ENCODE results near the gene FNDC3B.

Gene FNDC3B

GRCh38 chr3:172159962-172160538, 120.7 kb downstream of the FNDC3B start:
- Histone ChIP-seq H3K4me1 (ENCODE audit: control insufficient read depth, insufficient read depth, low read length) (peaks cover 59% of the 10 kb centered on the region), H3K36me3 (ENCODE audit: control insufficient read depth, insufficient read depth, low read length, severe bottlenecking) (peaks cover 12% of the 10 kb centered on the region), H3K9me3 (ENCODE audit: control insufficient read depth, low read length) (no peaks in the 10 kb centered on the region), H3K9ac (ENCODE audit: low read length) (no peak overlapping the region), H3K27me3 (replicated peaks; ENCODE audit: control insufficient read depth, insufficient read depth, low read length) (no peaks in the 10 kb centered on the region), H3K4me3 (ENCODE audit: low read length) (no peak overlapping the region)
- peak; percentile 51 for DNase-seq (ENCODE audit: low read depth)

DNA sequence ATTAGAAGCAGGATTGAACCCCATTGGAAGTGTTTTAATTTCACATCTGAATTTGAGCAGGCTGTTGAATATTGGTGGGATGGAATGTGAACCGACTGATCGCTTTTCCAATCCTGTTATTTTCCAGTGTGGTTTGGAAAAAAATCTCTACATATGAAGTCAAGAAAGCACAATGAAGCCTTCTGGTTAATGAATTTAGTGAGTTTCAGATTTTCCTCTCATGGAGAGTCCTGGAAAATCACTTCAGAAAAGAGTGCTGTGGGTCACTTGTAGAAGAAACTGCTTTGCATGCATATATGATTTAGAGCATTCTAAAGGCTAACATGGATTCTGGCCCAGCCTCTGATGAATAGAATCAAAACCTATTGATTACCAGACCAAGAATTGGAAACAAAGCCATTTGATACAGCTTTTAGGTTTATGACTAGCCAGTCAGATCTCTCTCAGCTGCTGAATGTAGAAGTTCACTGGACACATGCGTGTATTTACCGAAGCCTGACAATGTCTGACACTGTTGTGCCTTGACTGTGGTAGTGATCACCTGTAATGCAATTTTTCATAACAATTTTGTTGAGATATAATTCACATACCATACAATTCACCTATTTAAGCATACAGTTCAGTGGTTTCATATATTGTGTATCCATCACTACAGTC, 121.9 kb downstream of the FNDC3B start:
- no peak overlapping the region for H3K9ac ChIP-seq (ENCODE audit: low read length)
- no peaks in the 10 kb centered on the region for H3K9me3 ChIP-seq (ENCODE audit: control insufficient read depth, low read length)
- no peak overlapping the region for H3K4me3 ChIP-seq (ENCODE audit: low read length)
- peaks cover 47% of the 10 kb centered on the region for H3K4me1 ChIP-seq (ENCODE audit: control insufficient read depth, insufficient read depth, low read length)
- peaks cover 11% of the 10 kb centered on the region for H3K36me3 ChIP-seq (ENCODE audit: control insufficient read depth, insufficient read depth, low read length, severe bottlenecking)
- H3K27me3 ChIP-seq (replicated peaks; ENCODE audit: control insufficient read depth, insufficient read depth, low read length): no peaks in the 10 kb centered on the region
- DNase-seq (ENCODE audit: low read depth): no peak

GRCh38 chr3:172161959-172162358, 122.6 kb downstream of the FNDC3B start:
- H3K27me3 ChIP-seq (replicated peaks; ENCODE audit: control insufficient read depth, insufficient read depth, low read length): no peaks in the 10 kb centered on the region
- H3K4me3 ChIP-seq (ENCODE audit: low read length): no peak overlapping the region
- H3K4me1 ChIP-seq (ENCODE audit: control insufficient read depth, insufficient read depth, low read length): peaks cover 40% of the 10 kb centered on the region
- no peak for DNase-seq (ENCODE audit: low read depth)
- no peaks in the 10 kb centered on the region for H3K9me3 ChIP-seq (ENCODE audit: control insufficient read depth, low read length)
- peaks cover 12% of the 10 kb centered on the region for H3K36me3 ChIP-seq (ENCODE audit: control insufficient read depth, insufficient read depth, low read length, severe bottlenecking)
- H3K9ac ChIP-seq (ENCODE audit: low read length): no peak overlapping the region

DNA sequence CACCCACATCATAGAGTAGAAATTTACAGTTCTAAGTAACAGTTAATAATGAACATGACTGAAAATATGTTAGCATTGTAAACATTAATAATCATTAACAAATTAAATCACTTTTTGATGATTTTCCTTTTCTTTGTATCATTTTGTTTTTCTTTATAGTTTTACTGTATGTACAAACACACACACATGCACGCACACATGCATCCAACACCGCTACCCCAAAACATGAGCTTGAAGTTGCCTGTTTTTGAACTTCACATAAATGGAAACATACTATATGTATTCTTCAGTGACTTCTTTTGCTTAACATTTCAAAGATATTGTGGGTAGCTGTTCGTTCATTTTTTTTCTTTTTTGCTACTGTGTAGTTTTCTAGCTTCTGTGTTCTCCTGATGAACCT, 123.9 kb downstream of the FNDC3B start:
- Histone ChIP-seq H3K9me3 (ENCODE audit: control insufficient read depth, low read length) (no peaks in the 10 kb centered on the region), H3K4me1 (ENCODE audit: control insufficient read depth, insufficient read depth, low read length) (peaks cover 37% of the 10 kb centered on the region), H3K9ac (ENCODE audit: low read length) (no peak overlapping the region), H3K36me3 (ENCODE audit: control insufficient read depth, insufficient read depth, low read length, severe bottlenecking) (peaks cover 12% of the 10 kb centered on the region), H3K4me3 (ENCODE audit: low read length) (no peak overlapping the region), H3K27me3 (replicated peaks; ENCODE audit: control insufficient read depth, insufficient read depth, low read length) (no peaks in the 10 kb centered on the region)
- no peak for DNase-seq (ENCODE audit: low read depth)

GRCh38 chr3:172164620-172165362, 125.4 kb downstream of the FNDC3B start:
- H3K9ac ChIP-seq (ENCODE audit: low read length): no peak overlapping the region
- H3K27me3 ChIP-seq (replicated peaks; ENCODE audit: control insufficient read depth, insufficient read depth, low read length): no peaks in the 10 kb centered on the region
- no peak overlapping the region for H3K4me3 ChIP-seq (ENCODE audit: low read length)
- no peaks in the 10 kb centered on the region for H3K9me3 ChIP-seq (ENCODE audit: control insufficient read depth, low read length)
- peaks cover 48% of the 10 kb centered on the region for H3K4me1 ChIP-seq (ENCODE audit: control insufficient read depth, insufficient read depth, low read length)
- DNase-seq (ENCODE audit: low read depth): no peak
- H3K36me3 ChIP-seq (ENCODE audit: control insufficient read depth, insufficient read depth, low read length, severe bottlenecking): peaks cover 12% of the 10 kb centered on the region

GRCh38 chr3:172166261-172166660, 126.9 kb downstream of the FNDC3B start:
- peaks cover 50% of the 10 kb centered on the region for H3K4me1 ChIP-seq (ENCODE audit: control insufficient read depth, insufficient read depth, low read length)
- H3K27me3 ChIP-seq (replicated peaks; ENCODE audit: control insufficient read depth, insufficient read depth, low read length): no peaks in the 10 kb centered on the region
- H3K36me3 ChIP-seq (ENCODE audit: control insufficient read depth, insufficient read depth, low read length, severe bottlenecking): peaks cover 18% of the 10 kb centered on the region
- DNase-seq (ENCODE audit: low read depth): no peak
- no peaks in the 10 kb centered on the region for H3K9me3 ChIP-seq (ENCODE audit: control insufficient read depth, low read length)
- no peak overlapping the region for H3K9ac ChIP-seq (ENCODE audit: low read length)
- no peak overlapping the region for H3K4me3 ChIP-seq (ENCODE audit: low read length)

DNA sequence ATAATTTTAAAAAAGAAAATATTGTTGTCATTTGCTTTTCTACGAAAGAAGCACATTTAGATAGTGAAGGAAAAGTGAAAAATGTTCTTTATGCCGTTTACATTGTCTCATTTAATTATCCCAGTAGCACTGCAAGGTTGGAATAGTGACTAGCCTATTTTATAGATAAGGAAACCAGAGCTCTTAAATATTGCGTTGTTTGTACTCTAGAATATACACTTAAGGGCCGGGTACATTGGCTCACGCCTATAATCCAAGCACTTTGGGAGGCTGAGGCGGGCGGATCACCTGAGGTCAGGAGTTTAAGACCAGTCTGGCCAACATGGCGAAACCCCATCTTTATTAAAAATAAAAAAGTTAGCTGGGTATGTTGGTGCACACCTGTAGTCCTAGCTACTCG, 127.5 kb downstream of the FNDC3B start:
- H3K36me3 ChIP-seq (ENCODE audit: control insufficient read depth, insufficient read depth, low read length, severe bottlenecking): peaks cover 14% of the 10 kb centered on the region
- no peaks in the 10 kb centered on the region for H3K27me3 ChIP-seq (replicated peaks; ENCODE audit: control insufficient read depth, insufficient read depth, low read length)
- H3K4me1 ChIP-seq (ENCODE audit: control insufficient read depth, insufficient read depth, low read length): peaks cover 53% of the 10 kb centered on the region
- H3K9me3 ChIP-seq (ENCODE audit: control insufficient read depth, low read length): no peaks in the 10 kb centered on the region
- DNase-seq (ENCODE audit: low read depth): no peak
- no peak overlapping the region for H3K9ac ChIP-seq (ENCODE audit: low read length)
- no peak overlapping the region for H3K4me3 ChIP-seq (ENCODE audit: low read length)

GRCh38 chr3:172167892-172168648, 128.7 kb downstream of the FNDC3B start:
- no peaks in the 10 kb centered on the region for H3K9me3 ChIP-seq (ENCODE audit: control insufficient read depth, low read length)
- H3K36me3 ChIP-seq (ENCODE audit: control insufficient read depth, insufficient read depth, low read length, severe bottlenecking): peaks cover 14% of the 10 kb centered on the region
- DNase-seq (ENCODE audit: low read depth): no peak
- no peaks in the 10 kb centered on the region for H3K27me3 ChIP-seq (replicated peaks; ENCODE audit: control insufficient read depth, insufficient read depth, low read length)
- H3K4me1 ChIP-seq (ENCODE audit: control insufficient read depth, insufficient read depth, low read length): peaks cover 60% of the 10 kb centered on the region
- no peak overlapping the region for H3K9ac ChIP-seq (ENCODE audit: low read length)
- H3K4me3 ChIP-seq (ENCODE audit: low read length): no peak overlapping the region

GRCh38 chr3:172170073-172170709, 130.8 kb downstream of the FNDC3B start:
- DNase-seq (ENCODE audit: low read depth): no peak
- Histone ChIP-seq H3K9ac (ENCODE audit: low read length) (no peak overlapping the region), H3K27me3 (replicated peaks; ENCODE audit: control insufficient read depth, insufficient read depth, low read length) (no peaks in the 10 kb centered on the region), H3K4me1 (ENCODE audit: control insufficient read depth, insufficient read depth, low read length) (peaks cover 62% of the 10 kb centered on the region), H3K4me3 (ENCODE audit: low read length) (peak overlapping the region; percentile 1), H3K36me3 (ENCODE audit: control insufficient read depth, insufficient read depth, low read length, severe bottlenecking) (peaks cover 14% of the 10 kb centered on the region), H3K9me3 (ENCODE audit: control insufficient read depth, low read length) (no peaks in the 10 kb centered on the region)

DNA sequence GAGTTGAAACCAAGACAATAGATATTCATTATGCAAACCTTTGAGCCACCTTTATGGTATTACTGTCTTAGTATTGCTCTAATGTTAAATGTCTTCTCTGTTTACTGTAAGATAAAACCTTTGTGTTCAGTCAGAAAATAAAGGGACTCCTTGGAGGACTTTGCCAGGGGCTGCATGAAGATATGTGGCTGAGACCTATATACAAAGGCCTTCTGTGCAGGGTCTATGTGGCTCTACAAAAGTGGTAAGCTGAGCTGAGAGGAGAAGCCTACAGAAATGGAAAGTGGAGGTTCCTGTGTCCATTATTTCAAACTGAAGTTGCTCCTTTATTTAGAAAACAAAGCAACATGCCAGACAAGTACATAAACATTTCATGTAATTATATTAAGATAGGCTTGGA, 131.5 kb downstream of the FNDC3B start:
- Histone ChIP-seq H3K4me3 (ENCODE audit: low read length) (no peak overlapping the region), H3K27me3 (replicated peaks; ENCODE audit: control insufficient read depth, insufficient read depth, low read length) (no peaks in the 10 kb centered on the region), H3K4me1 (ENCODE audit: control insufficient read depth, insufficient read depth, low read length) (peaks cover 68% of the 10 kb centered on the region), H3K36me3 (ENCODE audit: control insufficient read depth, insufficient read depth, low read length, severe bottlenecking) (peaks cover 14% of the 10 kb centered on the region), H3K9ac (ENCODE audit: low read length) (no peak overlapping the region), H3K9me3 (ENCODE audit: control insufficient read depth, low read length) (no peaks in the 10 kb centered on the region)
- no peak for DNase-seq (ENCODE audit: low read depth)

All from adipocyte (in vitro differentiated cells).